WTC11 (cell line): ENCODE data around the gene ARHGAP29. TPM values are rescaled to one million over a fixed set of nuclear protein-coding genes. Genes with fewer than 3 reads are reported as not detected.

Source experiments
- ATAC-seq: fragments of 200-7000 bp; cut with Tn5 transposase; 2 replicates; pipeline ENCODE4 v1.10.0; 2021; ENCODE audit warnings: mild to moderate bottlenecking, moderate library complexity
- CTCF ChIA-PET: fragments of 300-600 bp; sonication (Branson Sonifier 250); formaldehyde crosslinking; loops from one replicate; lab custom pipeline; 2021; ENCODE audit warnings: antibody characterized with exemption; lab: Charles Lee
- POLR2A ChIA-PET: fragments of 350-600 bp; sonication (Branson Sonifier 250); formaldehyde crosslinking; loops from one replicate; lab custom pipeline; 2021; ENCODE audit warnings: antibody characterized with exemption; lab: Charles Lee
- DNase-seq: peaks from one replicate; pipeline ENCODE4 v3.0.0; 2021; ENCODE audit warnings: low spot score
- H3K27ac Mint-ChIP-seq: 2 replicates; pipeline ENCODE4 v1.8.0; 2021; ENCODE audit warnings: mixed read lengths
- H3K27me3 Mint-ChIP-seq: 2 replicates; pipeline ENCODE4 v1.8.0; 2021; ENCODE audit warnings: low read depth, mild to moderate bottlenecking, moderate library complexity, mixed read lengths
- H3K36me3 Mint-ChIP-seq: 2 replicates; pipeline ENCODE4 v1.8.0; 2021; ENCODE audit warnings: mixed read lengths
- H3K4me1 Mint-ChIP-seq: 2 replicates; pipeline ENCODE4 v1.8.0; 2022; ENCODE audit warnings: mixed read lengths
- H3K4me3 Mint-ChIP-seq: 2 replicates; pipeline ENCODE4 v1.8.0; 2021; ENCODE audit warnings: mild to moderate bottlenecking, moderate library complexity, mixed read lengths
- H3K9me3 Mint-ChIP-seq: 2 replicates; pipeline ENCODE4 v1.8.0; 2021; ENCODE audit warnings: mixed read lengths
- FOXJ3 ChIP-seq: sonication (generic); formaldehyde crosslinking; IDR thresholded peaks from 2 replicates; pipeline ENCODE4 v1.9.0; 2021; ENCODE audit warnings: missing genetic modification reagents, mild to moderate bottlenecking, borderline replicate concordance
- FOXP1 ChIP-seq: sonication (generic); formaldehyde crosslinking; IDR thresholded peaks from 2 replicates; pipeline ENCODE4 v1.8.0; 2022; ENCODE audit warnings: missing genetic modification reagents, mild to moderate bottlenecking, moderate library complexity, borderline replicate concordance
- HMGA2 ChIP-seq: fragments of 250-450 bp; sonication (Bioruptor Pico); IDR thresholded peaks from 2 replicates; pipeline ENCODE4 v1.4.0; 2021; ENCODE audit warnings: mild to moderate bottlenecking, moderate library complexity
- JAZF1 ChIP-seq: fragments of 250-450 bp; sonication (Bioruptor Pico); IDR thresholded peaks from 2 replicates; pipeline ENCODE4 v1.9.0; 2021; ENCODE audit warnings: moderate library complexity, mild to moderate bottlenecking, inconsistent platforms
- JUN ChIP-seq: sonication (generic); formaldehyde crosslinking; IDR thresholded peaks from 2 replicates; pipeline ENCODE4 v1.8.0; 2023; ENCODE audit warnings: mild to moderate bottlenecking, missing genetic modification reagents
- MXD4 ChIP-seq: fragments of 250-450 bp; sonication (Bioruptor Pico); IDR thresholded peaks from 2 replicates; pipeline ENCODE4 v1.8.0; 2021; ENCODE audit warnings: mild to moderate bottlenecking, moderate library complexity, borderline replicate concordance
- NR1H2 ChIP-seq: sonication (generic); formaldehyde crosslinking; IDR thresholded peaks from 2 replicates; pipeline ENCODE4 v1.9.0; 2021; ENCODE audit warnings: mild to moderate bottlenecking, moderate library complexity, missing genetic modification reagents
- SMAD4 ChIP-seq: sonication (generic); formaldehyde crosslinking; IDR thresholded peaks from 2 replicates; pipeline ENCODE4 v1.8.0; 2022; ENCODE audit warnings: mild to moderate bottlenecking, missing genetic modification reagents
- SOX15 ChIP-seq: fragments of 250-450 bp; sonication (Bioruptor Pico); IDR thresholded peaks from 2 replicates; pipeline ENCODE4 v1.9.0; 2021; ENCODE audit warnings: mild to moderate bottlenecking
- TEAD1 ChIP-seq: sonication (generic); formaldehyde crosslinking; IDR thresholded peaks from 2 replicates; pipeline ENCODE4 v1.8.0; 2022; ENCODE audit warnings: mild to moderate bottlenecking, missing genetic modification reagents
- TEAD4 ChIP-seq: sonication (generic); formaldehyde crosslinking; IDR thresholded peaks from 2 replicates; pipeline ENCODE4 v1.8.0; 2022; ENCODE audit warnings: mild to moderate bottlenecking, missing genetic modification reagents
- USF2 ChIP-seq: sonication (generic); formaldehyde crosslinking; IDR thresholded peaks from 2 replicates; pipeline ENCODE4 v1.8.1; 2023; ENCODE audit warnings: mild to moderate bottlenecking, missing genetic modification reagents, moderate library complexity
- ZMAT4 ChIP-seq: fragments of 250-450 bp; sonication (Bioruptor Pico); IDR thresholded peaks from 2 replicates; pipeline ENCODE4 v1.9.0; 2021; ENCODE audit warnings: mild to moderate bottlenecking
- ZNF263 ChIP-seq: sonication (generic); formaldehyde crosslinking; IDR thresholded peaks from 2 replicates; pipeline ENCODE4 v1.8.1; 2022; ENCODE audit warnings: low read depth, mild to moderate bottlenecking, moderate library complexity, missing genetic modification reagents
- ZNF317 ChIP-seq: sonication (generic); formaldehyde crosslinking; IDR thresholded peaks from 2 replicates; pipeline ENCODE4 v1.8.1; 2023; ENCODE audit warnings: low read depth, mild to moderate bottlenecking, moderate library complexity, missing genetic modification reagents, borderline replicate concordance
- total RNA-seq: library from RNA; stranded (reverse); gene quantifications from 3 replicates; pipeline ENCODE4 v1.2.3, GENCODE V29; 2021
- TF ChIP-seq, protein P1 (sequence below): sonication (generic); formaldehyde crosslinking; conservative IDR thresholded peaks from 2 replicates; pipeline ENCODE4 v1.8.1; 2022; ENCODE audit warnings: mild to moderate bottlenecking, missing genetic modification reagents
- TF ChIP-seq, protein P2 (sequence below): sonication (generic); formaldehyde crosslinking; IDR thresholded peaks from 2 replicates; pipeline ENCODE4 v1.8.1; 2022; ENCODE audit warnings: missing genetic modification reagents, borderline replicate concordance
- TF ChIP-seq, protein P3 (sequence below): fragments of 250-450 bp; sonication (Bioruptor Pico); IDR thresholded peaks from 2 replicates; pipeline ENCODE4 v1.8.0; 2021; ENCODE audit warnings: mild to moderate bottlenecking
- TF ChIP-seq, protein P4 (sequence below): sonication (generic); formaldehyde crosslinking; IDR thresholded peaks from 2 replicates; pipeline ENCODE4 v1.8.1; 2022; ENCODE audit warnings: low read depth, missing genetic modification reagents, borderline replicate concordance
- TF ChIP-seq, protein P5 (sequence below): fragments of 250-450 bp; sonication (Bioruptor Pico); IDR thresholded peaks from 2 replicates; pipeline ENCODE4 v1.9.0; 2021; ENCODE audit warnings: moderate library complexity, mild to moderate bottlenecking, inconsistent platforms, borderline replicate concordance
- TF ChIP-seq, protein P6 (sequence below): sonication (generic); formaldehyde crosslinking; IDR thresholded peaks from 2 replicates; pipeline ENCODE4 v1.8.0; 2023; ENCODE audit warnings: mild to moderate bottlenecking, missing genetic modification reagents

The ARHGAP29 gene
- total RNA-seq, 1 experiment from 2014 or later: 6.6 TPM

- H3K27me3 Mint-ChIP-seq: no peaks in the 10 kb centered on the region; the same call in 1 of the 2 replicates
- peaks cover 11% of the 10 kb centered on the region for H3K4me1 Mint-ChIP-seq
- no peak for DNase-seq
- POLR2A ChIA-PET: no interaction called here
- TF ChIP-seq, protein P1, sequence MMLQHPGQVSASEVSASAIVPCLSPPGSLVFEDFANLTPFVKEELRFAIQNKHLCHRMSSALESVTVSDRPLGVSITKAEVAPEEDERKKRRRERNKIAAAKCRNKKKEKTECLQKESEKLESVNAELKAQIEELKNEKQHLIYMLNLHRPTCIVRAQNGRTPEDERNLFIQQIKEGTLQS: no peak
- TF ChIP-seq, protein P2, sequence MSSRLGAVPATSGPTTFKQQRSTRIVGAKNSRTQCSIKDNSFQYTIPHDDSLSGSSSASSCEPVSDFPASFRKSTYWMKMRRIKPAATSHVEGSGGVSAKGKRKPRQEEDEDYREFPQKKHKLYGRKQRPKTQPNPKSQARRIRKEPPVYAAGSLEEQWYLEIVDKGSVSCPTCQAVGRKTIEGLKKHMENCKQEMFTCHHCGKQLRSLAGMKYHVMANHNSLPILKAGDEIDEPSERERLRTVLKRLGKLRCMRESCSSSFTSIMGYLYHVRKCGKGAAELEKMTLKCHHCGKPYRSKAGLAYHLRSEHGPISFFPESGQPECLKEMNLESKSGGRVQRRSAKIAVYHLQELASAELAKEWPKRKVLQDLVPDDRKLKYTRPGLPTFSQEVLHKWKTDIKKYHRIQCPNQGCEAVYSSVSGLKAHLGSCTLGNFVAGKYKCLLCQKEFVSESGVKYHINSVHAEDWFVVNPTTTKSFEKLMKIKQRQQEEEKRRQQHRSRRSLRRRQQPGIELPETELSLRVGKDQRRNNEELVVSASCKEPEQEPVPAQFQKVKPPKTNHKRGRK (CRISPR knock-in tag): no peak
- TF ChIP-seq JAZF1 (no peak), FOXJ3 (CRISPR knock-in tag) (no peak), HMGA2 (CRISPR knock-in tag) (no peak), ZNF317 (CRISPR knock-in tag) (no peak)
- TF ChIP-seq, protein P3, sequence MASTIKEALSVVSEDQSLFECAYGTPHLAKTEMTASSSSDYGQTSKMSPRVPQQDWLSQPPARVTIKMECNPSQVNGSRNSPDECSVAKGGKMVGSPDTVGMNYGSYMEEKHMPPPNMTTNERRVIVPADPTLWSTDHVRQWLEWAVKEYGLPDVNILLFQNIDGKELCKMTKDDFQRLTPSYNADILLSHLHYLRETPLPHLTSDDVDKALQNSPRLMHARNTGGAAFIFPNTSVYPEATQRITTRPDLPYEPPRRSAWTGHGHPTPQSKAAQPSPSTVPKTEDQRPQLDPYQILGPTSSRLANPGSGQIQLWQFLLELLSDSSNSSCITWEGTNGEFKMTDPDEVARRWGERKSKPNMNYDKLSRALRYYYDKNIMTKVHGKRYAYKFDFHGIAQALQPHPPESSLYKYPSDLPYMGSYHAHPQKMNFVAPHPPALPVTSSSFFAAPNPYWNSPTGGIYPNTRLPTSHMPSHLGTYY (CRISPR knock-in tag): no peak
- no peak overlapping the region for H3K4me3 Mint-ChIP-seq
- peak; percentile 43 for ATAC-seq
- H3K27ac Mint-ChIP-seq: no peak overlapping the region
- no peaks in the 10 kb centered on the region for H3K36me3 Mint-ChIP-seq
- CTCF ChIA-PET: no interaction called here
- peaks cover 9% of the 10 kb centered on the region; the same call in 1 of the 2 replicates for H3K9me3 Mint-ChIP-seq
These were observed 94.8 kb downstream of the ARHGAP29 start for GRCh38 chr1:94142583-94142982.

GRCh38 chr1:94142022-94142421 is 95.4 kb downstream of the ARHGAP29 start:
- Mint-ChIP-seq H3K27ac (no peak overlapping the region), H3K9me3 (peaks cover 9% of the 10 kb centered on the region), H3K4me3 (no peak overlapping the region), H3K4me1 (peaks cover 11% of the 10 kb centered on the region), H3K27me3 (no peaks in the 10 kb centered on the region; the same call in 1 of the 2 replicates), H3K36me3 (no peaks in the 10 kb centered on the region)
- DNase-seq: no peak
- POLR2A ChIA-PET: no interaction called here
- no peak for TF ChIP-seq MXD4 (CRISPR knock-in tag)
- CTCF ChIA-PET: no interaction called here
- ATAC-seq: no peak

GRCh38 chr1:94132111-94132510 is 105.3 kb downstream of the ARHGAP29 start:
- Mint-ChIP-seq H3K9me3 (peaks cover 34% of the 10 kb centered on the region), H3K27me3 (peaks cover 3% of the 10 kb centered on the region; the same call in 1 of the 2 replicates), H3K27ac (no peak overlapping the region), H3K4me1 (no peaks in the 10 kb centered on the region; the same call in 1 of the 2 replicates), H3K36me3 (peaks cover 16% of the 10 kb centered on the region), H3K4me3 (no peak overlapping the region)
- CTCF ChIA-PET: no interaction called here
- ATAC-seq: no peak
- POLR2A ChIA-PET: no interaction called here
- no peak for DNase-seq
- TF ChIP-seq TEAD4 (CRISPR knock-in tag) (no peak), NR1H2 (no peak), ZMAT4 (CRISPR knock-in tag) (no peak), SMAD4 (CRISPR knock-in tag) (no peak), JUN (no peak), USF2 (CRISPR knock-in tag) (no peak), SOX15 (CRISPR knock-in tag) (no peak), ZNF263 (CRISPR knock-in tag) (no peak), FOXP1 (CRISPR knock-in tag) (no peak), TEAD1 (no peak)
- TF ChIP-seq, protein P4, sequence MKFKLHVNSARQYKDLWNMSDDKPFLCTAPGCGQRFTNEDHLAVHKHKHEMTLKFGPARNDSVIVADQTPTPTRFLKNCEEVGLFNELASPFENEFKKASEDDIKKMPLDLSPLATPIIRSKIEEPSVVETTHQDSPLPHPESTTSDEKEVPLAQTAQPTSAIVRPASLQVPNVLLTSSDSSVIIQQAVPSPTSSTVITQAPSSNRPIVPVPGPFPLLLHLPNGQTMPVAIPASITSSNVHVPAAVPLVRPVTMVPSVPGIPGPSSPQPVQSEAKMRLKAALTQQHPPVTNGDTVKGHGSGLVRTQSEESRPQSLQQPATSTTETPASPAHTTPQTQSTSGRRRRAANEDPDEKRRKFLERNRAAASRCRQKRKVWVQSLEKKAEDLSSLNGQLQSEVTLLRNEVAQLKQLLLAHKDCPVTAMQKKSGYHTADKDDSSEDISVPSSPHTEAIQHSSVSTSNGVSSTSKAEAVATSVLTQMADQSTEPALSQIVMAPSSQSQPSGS (CRISPR knock-in tag): no peak
- TF ChIP-seq, protein P5, sequence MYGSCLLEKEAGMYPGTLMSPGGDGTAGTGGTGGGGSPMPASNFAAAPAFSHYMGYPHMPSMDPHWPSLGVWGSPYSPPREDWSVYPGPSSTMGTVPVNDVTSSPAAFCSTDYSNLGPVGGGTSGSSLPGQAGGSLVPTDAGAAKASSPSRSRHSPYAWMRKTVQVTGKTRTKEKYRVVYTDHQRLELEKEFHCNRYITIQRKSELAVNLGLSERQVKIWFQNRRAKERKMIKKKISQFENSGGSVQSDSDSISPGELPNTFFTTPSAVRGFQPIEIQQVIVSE (CRISPR knock-in tag): no peak
- TF ChIP-seq, protein P6, sequence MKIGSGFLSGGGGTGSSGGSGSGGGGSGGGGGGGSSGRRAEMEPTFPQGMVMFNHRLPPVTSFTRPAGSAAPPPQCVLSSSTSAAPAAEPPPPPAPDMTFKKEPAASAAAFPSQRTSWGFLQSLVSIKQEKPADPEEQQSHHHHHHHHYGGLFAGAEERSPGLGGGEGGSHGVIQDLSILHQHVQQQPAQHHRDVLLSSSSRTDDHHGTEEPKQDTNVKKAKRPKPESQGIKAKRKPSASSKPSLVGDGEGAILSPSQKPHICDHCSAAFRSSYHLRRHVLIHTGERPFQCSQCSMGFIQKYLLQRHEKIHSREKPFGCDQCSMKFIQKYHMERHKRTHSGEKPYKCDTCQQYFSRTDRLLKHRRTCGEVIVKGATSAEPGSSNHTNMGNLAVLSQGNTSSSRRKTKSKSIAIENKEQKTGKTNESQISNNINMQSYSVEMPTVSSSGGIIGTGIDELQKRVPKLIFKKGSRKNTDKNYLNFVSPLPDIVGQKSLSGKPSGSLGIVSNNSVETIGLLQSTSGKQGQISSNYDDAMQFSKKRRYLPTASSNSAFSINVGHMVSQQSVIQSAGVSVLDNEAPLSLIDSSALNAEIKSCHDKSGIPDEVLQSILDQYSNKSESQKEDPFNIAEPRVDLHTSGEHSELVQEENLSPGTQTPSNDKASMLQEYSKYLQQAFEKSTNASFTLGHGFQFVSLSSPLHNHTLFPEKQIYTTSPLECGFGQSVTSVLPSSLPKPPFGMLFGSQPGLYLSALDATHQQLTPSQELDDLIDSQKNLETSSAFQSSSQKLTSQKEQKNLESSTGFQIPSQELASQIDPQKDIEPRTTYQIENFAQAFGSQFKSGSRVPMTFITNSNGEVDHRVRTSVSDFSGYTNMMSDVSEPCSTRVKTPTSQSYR (CRISPR knock-in tag): no peak
- TF ChIP-seq, protein P1: no peak
